ENCODE results near the gene SH3TC2.

DNA sequence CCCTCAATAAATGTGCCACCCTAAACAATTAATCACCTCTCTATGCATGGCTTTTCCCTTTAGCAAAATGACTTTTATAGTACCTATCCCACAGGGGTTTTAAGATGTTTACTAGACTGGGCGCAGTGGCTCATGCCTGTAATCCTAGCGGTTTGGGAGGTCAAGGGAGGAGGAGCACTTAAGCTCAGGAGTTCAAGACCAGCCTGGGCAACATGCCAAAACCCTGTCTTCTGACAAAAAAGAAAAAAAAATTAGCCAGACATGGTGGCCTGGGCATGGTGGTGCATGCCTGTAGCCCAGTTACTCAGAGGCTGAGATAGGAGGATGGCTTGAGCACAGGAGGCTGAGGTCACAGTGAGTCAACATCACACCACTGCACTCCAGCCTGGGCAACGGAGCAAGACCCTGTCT is 13.5 kb downstream of the SH3TC2 start:
- TF ChIP-seq, protein P1, sequence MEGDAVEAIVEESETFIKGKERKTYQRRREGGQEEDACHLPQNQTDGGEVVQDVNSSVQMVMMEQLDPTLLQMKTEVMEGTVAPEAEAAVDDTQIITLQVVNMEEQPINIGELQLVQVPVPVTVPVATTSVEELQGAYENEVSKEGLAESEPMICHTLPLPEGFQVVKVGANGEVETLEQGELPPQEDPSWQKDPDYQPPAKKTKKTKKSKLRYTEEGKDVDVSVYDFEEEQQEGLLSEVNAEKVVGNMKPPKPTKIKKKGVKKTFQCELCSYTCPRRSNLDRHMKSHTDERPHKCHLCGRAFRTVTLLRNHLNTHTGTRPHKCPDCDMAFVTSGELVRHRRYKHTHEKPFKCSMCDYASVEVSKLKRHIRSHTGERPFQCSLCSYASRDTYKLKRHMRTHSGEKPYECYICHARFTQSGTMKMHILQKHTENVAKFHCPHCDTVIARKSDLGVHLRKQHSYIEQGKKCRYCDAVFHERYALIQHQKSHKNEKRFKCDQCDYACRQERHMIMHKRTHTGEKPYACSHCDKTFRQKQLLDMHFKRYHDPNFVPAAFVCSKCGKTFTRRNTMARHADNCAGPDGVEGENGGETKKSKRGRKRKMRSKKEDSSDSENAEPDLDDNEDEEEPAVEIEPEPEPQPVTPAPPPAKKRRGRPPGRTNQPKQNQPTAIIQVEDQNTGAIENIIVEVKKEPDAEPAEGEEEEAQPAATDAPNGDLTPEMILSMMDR (conservative IDR thresholded peaks at IDR 0.05; ENCODE audit: low read depth, low read length): no peak
- TF ChIP-seq CEBPB (IDR thresholded peaks at IDR 0.05; ENCODE audit: low read depth, low read length): no peak
- no peak for TF ChIP-seq POLR2A (IDR thresholded peaks at IDR 0.05; ENCODE audit: low read depth, low read length)
- no peak for TF ChIP-seq FOS (IDR thresholded peaks at IDR 0.05; ENCODE audit: low read depth, low read length)
- TF ChIP-seq BHLHE40 (IDR thresholded peaks at IDR 0.05; ENCODE audit: low read depth, low read length): no peak
- TF ChIP-seq RAD21 (IDR thresholded peaks at IDR 0.05; ENCODE audit: low read length): no peak
- TF ChIP-seq MXI1 (IDR thresholded peaks at IDR 0.05; ENCODE audit: borderline replicate concordance, low read depth, low read length): no peak
- no peak for TF ChIP-seq MAZ (IDR thresholded peaks at IDR 0.05; ENCODE audit: borderline replicate concordance, low read depth, low read length)
- TF ChIP-seq, protein P2, sequence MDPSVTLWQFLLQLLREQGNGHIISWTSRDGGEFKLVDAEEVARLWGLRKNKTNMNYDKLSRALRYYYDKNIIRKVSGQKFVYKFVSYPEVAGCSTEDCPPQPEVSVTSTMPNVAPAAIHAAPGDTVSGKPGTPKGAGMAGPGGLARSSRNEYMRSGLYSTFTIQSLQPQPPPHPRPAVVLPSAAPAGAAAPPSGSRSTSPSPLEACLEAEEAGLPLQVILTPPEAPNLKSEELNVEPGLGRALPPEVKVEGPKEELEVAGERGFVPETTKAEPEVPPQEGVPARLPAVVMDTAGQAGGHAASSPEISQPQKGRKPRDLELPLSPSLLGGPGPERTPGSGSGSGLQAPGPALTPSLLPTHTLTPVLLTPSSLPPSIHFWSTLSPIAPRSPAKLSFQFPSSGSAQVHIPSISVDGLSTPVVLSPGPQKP (IDR thresholded peaks at IDR 0.05; ENCODE audit: borderline replicate concordance, low read depth, low read length): no peak
- no peak for TF ChIP-seq RFX5 (IDR thresholded peaks at IDR 0.05; ENCODE audit: low read depth, low read length)
- TF ChIP-seq RCOR1 (IDR thresholded peaks at IDR 0.05; ENCODE audit: insufficient replicate concordance, low read length): no peak
- TF ChIP-seq SMC3 (IDR thresholded peaks at IDR 0.05; ENCODE audit: low read depth, low read length): no peak

Data from IMR-90 (cell line).